ENCODE measurements around the gene FAM3A.

Gene FAM3A

GRCh38 chrX:154513716-154514115, 2.3 kb downstream of the FAM3A start:
- no peak overlapping the region for H3K4me3 ChIP-seq (replicated peaks; ENCODE audit: low read depth, low read length)
- DNase-seq (ENCODE audit: low read depth): no peak
- TF ChIP-seq CTCF (IDR thresholded peaks at IDR 0.05; ENCODE audit: low read length, missing control alignments): no peak

- H3K4me3 ChIP-seq (replicated peaks; ENCODE audit: low read depth, low read length): no peak overlapping the region
- TF ChIP-seq CTCF (IDR thresholded peaks at IDR 0.05; ENCODE audit: low read length, missing control alignments): no peak
- no peak for DNase-seq (ENCODE audit: low read depth)
Observed at GRCh38 chrX:154512879-154513553, 3.0 kb downstream of the FAM3A start.

DNA sequence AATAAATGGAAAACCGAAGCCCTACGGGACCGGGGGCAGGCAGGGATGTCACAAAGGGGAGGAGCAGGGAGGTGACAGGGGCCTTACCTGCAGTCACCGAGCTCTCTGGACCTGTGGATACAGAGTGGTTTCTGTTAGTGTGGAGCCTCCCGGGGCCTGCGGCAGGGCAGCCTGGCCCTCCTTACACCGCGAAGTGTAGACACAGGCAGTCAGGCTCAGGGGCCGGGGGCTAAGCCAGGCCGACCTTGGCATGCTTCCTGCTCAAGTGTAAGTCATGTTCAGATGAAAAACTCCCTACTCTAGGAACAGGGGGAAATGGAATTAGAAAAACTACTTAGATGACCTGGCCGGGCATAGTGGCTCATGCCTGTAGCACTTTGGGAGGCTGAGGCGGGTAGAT, 4.3 kb downstream of the FAM3A start:
- no peak for DNase-seq (ENCODE audit: low read depth)
- no peak overlapping the region for H3K4me3 ChIP-seq (replicated peaks; ENCODE audit: low read depth, low read length)
- no peak for TF ChIP-seq CTCF (IDR thresholded peaks at IDR 0.05; ENCODE audit: low read length, missing control alignments)

DNA sequence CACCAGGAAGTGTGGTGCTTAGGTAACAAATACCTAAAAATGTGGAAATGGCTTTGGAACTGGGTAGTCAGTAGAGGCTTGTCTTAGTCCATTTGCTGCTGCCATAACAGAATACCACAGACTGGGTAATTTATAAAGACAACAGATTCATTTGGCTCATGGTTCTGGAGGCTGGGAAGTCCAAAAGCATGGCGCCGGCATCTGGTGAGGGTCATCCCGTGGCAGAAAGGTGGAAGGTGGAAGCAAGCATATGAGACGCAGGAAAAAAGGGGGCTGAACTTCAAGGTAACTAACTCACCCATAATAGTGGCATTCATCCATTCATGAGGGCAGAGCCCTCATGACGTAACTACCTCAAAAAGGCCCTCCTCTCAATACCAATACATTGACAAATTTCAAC, 6.6 kb downstream of the FAM3A start:
- no peak for DNase-seq (ENCODE audit: low read depth)
- no peak overlapping the region for H3K4me3 ChIP-seq (replicated peaks; ENCODE audit: low read depth, low read length)
- TF ChIP-seq CTCF (IDR thresholded peaks at IDR 0.05; ENCODE audit: low read length, missing control alignments): no peak

- no peak overlapping the region for H3K4me3 ChIP-seq (replicated peaks; ENCODE audit: low read depth, low read length)
- DNase-seq (ENCODE audit: low read depth): no peak
- no peak for TF ChIP-seq CTCF (IDR thresholded peaks at IDR 0.05; ENCODE audit: low read length, missing control alignments)
Observed at GRCh38 chrX:154508384-154508745, 7.7 kb downstream of the FAM3A start.

DNA sequence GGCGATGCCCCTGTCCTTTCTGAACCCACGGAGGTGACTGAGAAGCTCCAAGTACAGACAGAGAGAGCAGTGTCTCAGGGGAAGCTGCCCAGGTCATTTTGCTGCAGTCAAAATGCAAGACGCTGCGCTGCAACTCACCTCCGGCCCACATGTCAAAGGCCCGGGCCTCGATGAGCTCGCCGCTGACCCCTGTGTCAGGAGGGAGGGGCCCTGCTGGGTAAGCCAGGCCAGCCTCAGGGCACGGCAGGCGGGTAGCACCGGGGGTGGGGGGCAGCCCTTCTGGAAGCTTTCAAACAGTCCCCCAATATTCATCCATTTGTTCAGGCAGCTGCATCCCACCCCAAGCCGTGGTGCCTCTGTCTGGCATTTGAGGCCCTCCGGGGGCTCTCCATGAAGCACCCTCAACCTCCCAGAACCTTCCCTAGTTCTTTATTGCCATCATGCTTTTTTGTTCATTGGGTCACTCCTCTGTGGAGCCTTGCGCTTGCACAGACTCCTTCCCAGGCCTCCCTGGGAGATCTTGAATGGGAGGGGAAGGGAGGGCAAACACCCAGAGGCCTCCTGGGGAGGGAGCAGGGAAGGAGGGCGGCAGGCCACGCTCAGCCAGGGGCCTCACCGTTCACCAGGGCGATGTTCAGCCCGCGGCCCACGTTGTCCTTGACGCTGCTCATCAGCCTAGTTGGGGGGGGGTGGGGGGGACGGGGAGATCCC, 8.2 kb downstream of the FAM3A start:
- H3K4me3 ChIP-seq (replicated peaks; ENCODE audit: low read depth, low read length): no peak overlapping the region
- no peak for DNase-seq (ENCODE audit: low read depth)
- TF ChIP-seq CTCF (IDR thresholded peaks at IDR 0.05; ENCODE audit: low read length, missing control alignments): no peak

Data from fibroblast of pulmonary artery (primary cell).